A375 (cell line): ENCODE measurements around the gene KMT2D. TPM values are rescaled to one million over a fixed set of nuclear protein-coding genes. Genes with fewer than 3 reads are reported as not detected.

Source experiments
- total RNA-seq: library from RNA; depleted of rRNA; stranded (reverse); fragments of >200 nt; shearing (Covaris generic); gene quantifications from 2 replicates; pipeline ENCODE4 v1.2.3, GENCODE V29; 2014; rRNA removed

KMT2D gene, protein sequence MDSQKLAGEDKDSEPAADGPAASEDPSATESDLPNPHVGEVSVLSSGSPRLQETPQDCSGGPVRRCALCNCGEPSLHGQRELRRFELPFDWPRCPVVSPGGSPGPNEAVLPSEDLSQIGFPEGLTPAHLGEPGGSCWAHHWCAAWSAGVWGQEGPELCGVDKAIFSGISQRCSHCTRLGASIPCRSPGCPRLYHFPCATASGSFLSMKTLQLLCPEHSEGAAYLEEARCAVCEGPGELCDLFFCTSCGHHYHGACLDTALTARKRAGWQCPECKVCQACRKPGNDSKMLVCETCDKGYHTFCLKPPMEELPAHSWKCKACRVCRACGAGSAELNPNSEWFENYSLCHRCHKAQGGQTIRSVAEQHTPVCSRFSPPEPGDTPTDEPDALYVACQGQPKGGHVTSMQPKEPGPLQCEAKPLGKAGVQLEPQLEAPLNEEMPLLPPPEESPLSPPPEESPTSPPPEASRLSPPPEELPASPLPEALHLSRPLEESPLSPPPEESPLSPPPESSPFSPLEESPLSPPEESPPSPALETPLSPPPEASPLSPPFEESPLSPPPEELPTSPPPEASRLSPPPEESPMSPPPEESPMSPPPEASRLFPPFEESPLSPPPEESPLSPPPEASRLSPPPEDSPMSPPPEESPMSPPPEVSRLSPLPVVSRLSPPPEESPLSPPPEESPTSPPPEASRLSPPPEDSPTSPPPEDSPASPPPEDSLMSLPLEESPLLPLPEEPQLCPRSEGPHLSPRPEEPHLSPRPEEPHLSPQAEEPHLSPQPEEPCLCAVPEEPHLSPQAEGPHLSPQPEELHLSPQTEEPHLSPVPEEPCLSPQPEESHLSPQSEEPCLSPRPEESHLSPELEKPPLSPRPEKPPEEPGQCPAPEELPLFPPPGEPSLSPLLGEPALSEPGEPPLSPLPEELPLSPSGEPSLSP (N-terminal part only)
- total RNA-seq = 40.7 and 44.7 TPM in 2 replicates

DNA sequence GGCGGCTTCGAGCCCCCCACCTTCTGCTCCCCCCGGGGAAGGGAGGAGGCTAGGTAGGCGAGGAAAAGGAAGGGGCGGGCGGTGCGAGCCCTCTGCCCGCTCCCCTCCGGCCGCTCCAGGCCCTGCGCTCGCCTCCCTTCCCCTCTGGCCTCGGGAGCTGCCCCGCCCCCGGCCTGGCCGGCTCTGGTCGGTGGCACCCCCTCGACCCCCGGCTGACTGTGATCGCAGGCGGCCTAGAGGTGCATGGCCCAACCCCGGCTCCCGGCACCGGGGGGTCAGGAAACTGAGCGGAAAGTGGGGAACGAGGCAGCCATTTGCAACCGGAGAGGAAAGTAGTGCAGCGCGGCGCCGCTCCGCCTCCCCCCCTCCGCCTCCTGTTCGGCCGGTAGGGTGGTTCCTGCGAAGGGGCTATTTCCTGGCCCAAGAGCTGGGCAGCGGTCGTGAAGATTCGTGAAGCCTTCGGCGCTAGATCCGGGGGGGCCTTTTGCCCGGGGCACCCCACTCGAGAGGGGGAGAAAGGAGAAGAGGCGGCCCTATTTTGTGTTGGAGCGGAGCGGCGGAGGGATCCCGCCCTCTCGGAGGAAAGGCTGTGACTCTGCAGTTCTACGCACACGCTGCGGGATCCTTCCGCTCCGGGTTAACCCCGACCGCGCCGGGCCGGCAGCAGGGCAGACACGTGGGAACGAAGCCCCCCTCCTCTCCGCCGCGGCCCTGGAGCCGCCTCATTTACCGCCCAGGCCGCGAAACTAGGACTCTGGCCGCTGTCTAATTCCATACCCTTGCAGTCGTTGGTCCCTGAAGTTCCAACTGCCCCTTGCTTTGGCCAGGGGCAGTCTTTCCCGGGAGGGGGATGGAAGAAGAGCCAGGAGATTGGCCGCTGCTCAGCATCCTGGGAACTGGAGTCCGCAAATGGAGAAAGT, at the start of gene KMT2D:
TSS of gene KMT2D (minus strand) at position 558 of the 920 bp plus-strand sequence. CDS start 5,470 bp downstream, outside the sequence.

DNA sequence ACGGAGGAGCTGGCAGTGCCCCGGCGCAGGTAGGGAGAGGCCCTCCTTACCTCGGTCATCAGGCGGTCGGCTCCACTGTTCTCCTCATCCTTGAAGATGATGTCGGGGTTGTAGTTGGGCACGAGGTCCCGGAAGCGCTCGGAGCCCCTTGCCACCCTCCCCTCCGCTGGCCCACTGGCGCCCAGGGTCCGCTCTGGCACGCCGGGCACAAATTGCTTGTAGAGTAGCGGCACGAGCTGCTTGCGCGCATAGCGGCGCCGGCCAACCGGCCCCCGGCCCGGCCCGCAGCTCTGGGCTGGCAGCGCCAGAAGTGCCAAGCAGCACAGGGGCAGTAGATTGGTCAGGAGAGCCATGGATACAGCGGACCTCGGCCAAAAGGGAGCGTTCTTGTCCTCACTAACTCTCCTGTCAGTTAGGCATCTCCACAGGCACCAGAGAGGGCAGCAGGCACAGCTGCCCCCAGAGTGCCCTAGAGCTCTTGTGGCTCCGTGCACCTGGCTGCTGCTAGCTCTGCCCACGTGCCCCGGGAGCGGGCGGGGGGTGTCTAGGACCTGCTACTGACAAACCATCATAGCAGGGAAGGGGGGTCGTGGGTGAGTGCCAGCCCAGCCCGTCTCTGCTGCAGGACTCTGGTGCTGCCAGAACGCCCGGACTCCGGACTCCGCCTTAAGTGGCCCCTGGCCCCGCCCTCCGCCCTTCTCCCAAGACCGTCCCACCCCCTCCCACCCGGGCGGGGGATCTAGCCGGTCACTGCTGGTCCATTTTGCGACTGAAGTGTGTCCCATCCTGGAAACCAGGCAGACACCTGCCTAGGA, 33.8 kb upstream of the KMT2D start, which contains the start of gene DHH:
TSS of gene DHH (minus strand) at position 642 of the 815 bp plus-strand sequence. CDS start at position 353, 289 bp downstream.

DNA sequence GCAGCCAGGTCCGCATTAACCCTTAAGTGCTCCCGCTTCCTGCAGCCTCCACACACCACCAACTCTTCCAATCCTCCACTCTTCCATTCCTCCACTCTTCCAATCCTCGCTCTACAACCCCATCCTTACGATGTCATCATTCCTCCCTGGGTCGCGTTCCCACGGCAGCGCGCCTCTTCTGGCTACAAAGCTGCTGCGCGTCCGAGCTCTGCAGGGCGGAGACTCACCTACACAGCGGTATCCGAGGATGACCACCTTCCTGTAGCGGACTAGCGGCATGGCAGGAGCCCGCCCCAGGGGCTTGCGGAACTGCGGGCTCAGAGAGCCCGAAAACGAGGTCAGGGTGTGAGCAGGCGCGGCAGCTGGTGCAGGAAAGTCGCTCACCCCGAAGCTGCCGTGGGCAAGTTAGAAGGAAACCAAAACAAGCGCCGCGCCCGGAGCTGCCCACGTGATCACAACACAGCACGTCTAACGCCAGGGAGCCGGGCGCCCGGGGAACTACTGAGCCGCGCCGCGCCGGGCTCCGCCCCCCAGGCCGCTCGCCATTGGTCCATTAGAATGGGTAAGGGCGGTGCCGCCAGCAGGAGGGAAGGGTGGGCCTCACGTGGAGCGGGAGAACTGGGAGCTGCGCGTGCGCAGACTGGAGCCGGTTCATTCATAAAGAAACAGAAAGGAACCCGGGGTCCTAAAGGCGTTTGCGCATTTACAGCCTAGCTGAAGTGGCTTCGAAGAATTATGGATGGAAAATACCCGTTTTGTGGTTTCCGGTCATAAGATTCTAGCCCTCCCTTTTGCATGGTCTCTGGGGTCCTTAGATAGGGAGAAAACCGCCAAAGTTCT, 9.1 kb upstream of the KMT2D start, which contains the start of gene RHEBL1:
TSS of gene RHEBL1 (minus strand) at position 473 of the 840 bp plus-strand sequence. CDS start at position 279, 194 bp downstream.

DNA sequence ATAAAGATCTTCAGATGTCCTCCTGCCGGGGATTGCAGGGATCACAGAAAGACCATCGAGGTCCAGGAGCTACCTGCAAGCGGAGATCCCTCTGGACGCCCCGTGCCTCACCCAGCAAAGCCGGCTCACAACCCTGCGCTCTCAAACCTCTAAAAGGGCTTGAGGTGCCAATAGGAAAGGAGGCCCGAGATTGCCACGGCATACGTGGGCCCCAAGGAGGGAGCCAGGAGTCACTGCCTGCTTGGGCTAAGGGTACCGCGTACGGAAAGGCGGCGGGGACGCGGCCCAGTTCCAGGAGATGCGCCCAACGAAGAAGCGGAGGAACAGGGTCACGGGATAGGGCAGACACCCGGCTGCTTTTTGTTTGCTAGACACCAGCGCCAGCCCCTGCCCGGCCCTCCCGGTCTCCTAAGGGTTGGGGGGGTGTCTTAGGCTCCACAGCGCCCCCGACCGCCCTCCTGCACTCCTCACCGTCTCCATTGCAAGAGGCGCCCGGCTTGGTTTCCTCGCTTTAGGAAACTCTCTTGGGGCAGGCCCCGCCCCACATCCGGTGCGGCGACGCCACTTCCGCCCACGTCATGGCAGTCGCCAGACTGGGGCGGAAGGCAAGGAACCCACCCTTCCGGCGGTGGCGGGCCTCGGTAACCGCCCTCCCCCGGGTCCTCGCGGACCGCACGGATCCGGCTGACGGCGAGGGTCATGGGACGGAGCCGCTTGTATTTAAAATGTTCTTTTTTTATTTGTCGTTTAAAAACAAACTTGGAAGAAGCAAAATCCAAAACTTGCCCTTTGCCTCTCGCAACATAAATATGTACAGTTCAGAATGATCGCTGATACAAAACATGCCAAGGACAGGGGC, 42.1 kb downstream of the KMT2D start, which contains the start of gene PRKAG1:
TSS of gene PRKAG1 (minus strand) at position 516 of the 859 bp plus-strand sequence. CDS start at position 480, 36 bp downstream.

Other genes with a start within 250 kb of the KMT2D start
- 15.7 and 22.7 TPM in 2 replicates for gene CACNB3, start 242.3 kb downstream of the KMT2D start, total RNA-seq
- gene DDX23, start 208.6 kb downstream of the KMT2D start, total RNA-seq = 63.5 and 66.8 TPM in 2 replicates
- gene RND1, start 194.9 kb downstream of the KMT2D start, total RNA-seq = 0.48 and 0.57 TPM in 2 replicates
- 24.9 and 25.8 TPM in 2 replicates for gene FKBP11, start 135.3 kb downstream of the KMT2D start, total RNA-seq
- gene ARF3, start 103.3 kb downstream of the KMT2D start, total RNA-seq = 79.5 and 93.6 TPM in 2 replicates
- gene WNT10B, start 89.1 kb downstream of the KMT2D start, total RNA-seq = 2.6 and 3.5 TPM in 2 replicates
- gene WNT1, start 82.5 kb downstream of the KMT2D start, total RNA-seq = not detected in 2 replicates
- 1.6 and 2.4 TPM in 2 replicates for gene DDN, start 61.4 kb downstream of the KMT2D start, total RNA-seq
- gene PRKAG1, start 42.0 kb downstream of the KMT2D start, total RNA-seq = 120 and 128 TPM in 2 replicates
- gene RHEBL1, start 9.2 kb upstream of the KMT2D start, total RNA-seq = 4.0 and 9.5 TPM in 2 replicates
- gene DHH, start 34.0 kb upstream of the KMT2D start, total RNA-seq = 0.29 and 0.87 TPM in 2 replicates
- 11.1 and 14.3 TPM in 2 replicates for gene LMBR1L, start 50.1 kb upstream of the KMT2D start, total RNA-seq
- 2,083 and 2,392 TPM in 2 replicates for gene TUBA1B, start 70.6 kb upstream of the KMT2D start, total RNA-seq
- gene TUBA1A, start 128.3 kb upstream of the KMT2D start, total RNA-seq = 84.2 and 95.1 TPM in 2 replicates
- 616 and 777 TPM in 2 replicates for gene TUBA1C, start 204.3 kb upstream of the KMT2D start, total RNA-seq
- gene PRPH, start 234.4 kb upstream of the KMT2D start, total RNA-seq = 0.68 and 1.0 TPM in 2 replicates